ENCODE measurements around the gene ZMYND19.
"Not testable (repeated sequence)": the region's sequence is repeated elsewhere in the genome, so short reads cannot be mapped to it uniquely, and the experiment has no call there.

ZMYND19 gene

GRCh38 chr9:137569609-137570203 is 20.6 kb downstream of the ZMYND19 start:
- no peak overlapping the region for H3K4me3 ChIP-seq (ENCODE audit: low read depth in 1 of 2, low read length in 2 of 2)
- no peaks in the 10 kb centered on the region for H3K27me3 ChIP-seq (ENCODE audit: low read depth, low read length)
- H3K27ac ChIP-seq (ENCODE audit: low read length), result no peak overlapping the region
- H3K36me3 ChIP-seq (ENCODE audit: control insufficient read depth in 1 of 2, insufficient read depth in 2 of 2, low read length in 2 of 2), result peaks cover 18 to 31% of the 10 kb centered on the region in 2 donors
- no peaks in the 10 kb centered on the region for H3K9me3 ChIP-seq (ENCODE audit: control insufficient read depth in 1 of 2, low read length in 2 of 2)
- no peaks in the 10 kb centered on the region for H3K4me1 ChIP-seq (ENCODE audit: control insufficient read depth in 1 of 2, insufficient read depth in 2 of 2, low read length in 2 of 2)

GRCh38 chr9:137568445-137568844 is 21.9 kb downstream of the ZMYND19 start:
- peaks cover 24 to 33% of the 10 kb centered on the region in 2 donors for H3K36me3 ChIP-seq (ENCODE audit: control insufficient read depth in 1 of 2, insufficient read depth in 2 of 2, low read length in 2 of 2)
- not testable (repeated sequence) for H3K4me3 ChIP-seq (ENCODE audit: low read depth in 1 of 2, low read length in 2 of 2); H3K27me3 ChIP-seq (ENCODE audit: low read depth, low read length); H3K9me3 ChIP-seq (ENCODE audit: control insufficient read depth in 1 of 2, low read length in 2 of 2); H3K27ac ChIP-seq (ENCODE audit: low read length); H3K4me1 ChIP-seq (ENCODE audit: control insufficient read depth in 1 of 2, insufficient read depth in 2 of 2, low read length in 2 of 2)

GRCh38 chr9:137564817-137565411 is 25.4 kb downstream of the ZMYND19 start:
- Histone ChIP-seq H3K36me3 (ENCODE audit: control insufficient read depth in 1 of 2, insufficient read depth in 2 of 2, low read length in 2 of 2) (peaks cover 20 to 35% of the 10 kb centered on the region in 2 donors), H3K4me3 (ENCODE audit: low read depth in 1 of 2, low read length in 2 of 2) (no peak overlapping the region), H3K4me1 (ENCODE audit: control insufficient read depth in 1 of 2, insufficient read depth in 2 of 2, low read length in 2 of 2) (no peaks in the 10 kb centered on the region), H3K27ac (ENCODE audit: low read length) (no peak overlapping the region), H3K9me3 (ENCODE audit: control insufficient read depth in 1 of 2, low read length in 2 of 2) (no peaks in the 10 kb centered on the region), H3K27me3 (ENCODE audit: low read depth, low read length) (no peaks in the 10 kb centered on the region)

GRCh38 chr9:137564134-137564533 is 26.2 kb downstream of the ZMYND19 start:
- H3K27me3 ChIP-seq (ENCODE audit: low read depth, low read length), result no peaks in the 10 kb centered on the region
- no peaks in the 10 kb centered on the region for H3K4me1 ChIP-seq (ENCODE audit: control insufficient read depth in 1 of 2, insufficient read depth in 2 of 2, low read length in 2 of 2)
- H3K9me3 ChIP-seq (ENCODE audit: control insufficient read depth in 1 of 2, low read length in 2 of 2), result no peaks in the 10 kb centered on the region
- H3K4me3 ChIP-seq (ENCODE audit: low read depth in 1 of 2, low read length in 2 of 2), result no peak overlapping the region
- no peak overlapping the region for H3K27ac ChIP-seq (ENCODE audit: low read length)
- peaks cover 22 to 37% of the 10 kb centered on the region in 2 donors for H3K36me3 ChIP-seq (ENCODE audit: control insufficient read depth in 1 of 2, insufficient read depth in 2 of 2, low read length in 2 of 2)

- Histone ChIP-seq H3K27me3 (ENCODE audit: low read depth, low read length) (no peaks in the 10 kb centered on the region), H3K4me3 (ENCODE audit: low read depth in 1 of 2, low read length in 2 of 2) (no peak overlapping the region), H3K27ac (ENCODE audit: low read length) (no peak overlapping the region), H3K9me3 (ENCODE audit: control insufficient read depth in 1 of 2, low read length in 2 of 2) (no peaks in the 10 kb centered on the region), H3K36me3 (ENCODE audit: control insufficient read depth in 1 of 2, insufficient read depth in 2 of 2, low read length in 2 of 2) (peaks cover 25 to 45% of the 10 kb centered on the region in 2 donors), H3K4me1 (ENCODE audit: control insufficient read depth in 1 of 2, insufficient read depth in 2 of 2, low read length in 2 of 2) (peaks cover 0 to 15% of the 10 kb centered on the region in 2 donors)
Measured at GRCh38 chr9:137558127-137558526, 32.2 kb downstream of the ZMYND19 start.

- Histone ChIP-seq H3K27ac (ENCODE audit: low read length) (no peak overlapping the region), H3K4me3 (ENCODE audit: low read depth in 1 of 2, low read length in 2 of 2) (no peak overlapping the region), H3K9me3 (ENCODE audit: control insufficient read depth in 1 of 2, low read length in 2 of 2) (no peaks in the 10 kb centered on the region), H3K27me3 (ENCODE audit: low read depth, low read length) (no peaks in the 10 kb centered on the region), H3K4me1 (ENCODE audit: control insufficient read depth in 1 of 2, insufficient read depth in 2 of 2, low read length in 2 of 2) (peaks cover 0 to 20% of the 10 kb centered on the region in 2 donors), H3K36me3 (ENCODE audit: control insufficient read depth in 1 of 2, insufficient read depth in 2 of 2, low read length in 2 of 2) (peaks cover 22 to 34% of the 10 kb centered on the region in 2 donors)
Measured at GRCh38 chr9:137556069-137556838, 34.1 kb downstream of the ZMYND19 start.

GRCh38 chr9:137555179-137555578 is 35.1 kb downstream of the ZMYND19 start:
- peaks cover under 1 to 23% of the 10 kb centered on the region in 2 donors for H3K4me1 ChIP-seq (ENCODE audit: control insufficient read depth in 1 of 2, insufficient read depth in 2 of 2, low read length in 2 of 2)
- H3K27me3 ChIP-seq (ENCODE audit: low read depth, low read length), result no peaks in the 10 kb centered on the region
- peaks cover 22 to 32% of the 10 kb centered on the region in 2 donors for H3K36me3 ChIP-seq (ENCODE audit: control insufficient read depth in 1 of 2, insufficient read depth in 2 of 2, low read length in 2 of 2)
- no peaks in the 10 kb centered on the region for H3K9me3 ChIP-seq (ENCODE audit: control insufficient read depth in 1 of 2, low read length in 2 of 2)
- no peak overlapping the region for H3K4me3 ChIP-seq (ENCODE audit: low read depth in 1 of 2, low read length in 2 of 2)
- no peak overlapping the region for H3K27ac ChIP-seq (ENCODE audit: low read length)

GRCh38 chr9:137554349-137554748 is 36.0 kb downstream of the ZMYND19 start:
- Histone ChIP-seq H3K9me3 (ENCODE audit: control insufficient read depth in 1 of 2, low read length in 2 of 2) (no peaks in the 10 kb centered on the region), H3K4me1 (ENCODE audit: control insufficient read depth in 1 of 2, insufficient read depth in 2 of 2, low read length in 2 of 2) (peaks cover 5 to 30% of the 10 kb centered on the region in 2 donors), H3K27ac (ENCODE audit: low read length) (no peak overlapping the region), H3K36me3 (ENCODE audit: control insufficient read depth in 1 of 2, insufficient read depth in 2 of 2, low read length in 2 of 2) (peaks cover 19 to 27% of the 10 kb centered on the region in 2 donors), H3K4me3 (ENCODE audit: low read depth in 1 of 2, low read length in 2 of 2) (no peak overlapping the region), H3K27me3 (ENCODE audit: low read depth, low read length) (no peaks in the 10 kb centered on the region)

- peaks cover 19 to 27% of the 10 kb centered on the region in 2 donors for H3K36me3 ChIP-seq (ENCODE audit: control insufficient read depth in 1 of 2, insufficient read depth in 2 of 2, low read length in 2 of 2)
Measured at GRCh38 chr9:137553654-137554053, 36.7 kb downstream of the ZMYND19 start.

GRCh38 chr9:137552022-137552768 is 38.1 kb downstream of the ZMYND19 start:
- H3K27ac ChIP-seq (ENCODE audit: low read length), result peak overlapping the region; percentile 14

More at GRCh38 chr9:137553654-137554053, 36.7 kb downstream of the ZMYND19 start:
- H3K4me3 ChIP-seq (ENCODE audit: low read depth in 1 of 2, low read length in 2 of 2); H3K27me3 ChIP-seq (ENCODE audit: low read depth, low read length); H3K27ac ChIP-seq (ENCODE audit: low read length); H3K9me3 ChIP-seq (ENCODE audit: control insufficient read depth in 1 of 2, low read length in 2 of 2): not testable (repeated sequence)
- H3K4me1 ChIP-seq (ENCODE audit: control insufficient read depth in 1 of 2, insufficient read depth in 2 of 2, low read length in 2 of 2), result peaks cover 5 to 30% of the 10 kb centered on the region in 2 donors

More at GRCh38 chr9:137552022-137552768, 38.1 kb downstream of the ZMYND19 start:
- Histone ChIP-seq H3K27me3 (ENCODE audit: low read depth, low read length) (no peaks in the 10 kb centered on the region), H3K4me1 (ENCODE audit: control insufficient read depth in 1 of 2, insufficient read depth in 2 of 2, low read length in 2 of 2) (peaks cover 5 to 30% of the 10 kb centered on the region in 2 donors), H3K36me3 (ENCODE audit: control insufficient read depth in 1 of 2, insufficient read depth in 2 of 2, low read length in 2 of 2) (peaks cover 19 to 20% of the 10 kb centered on the region in 2 donors), H3K4me3 (ENCODE audit: low read depth in 1 of 2, low read length in 2 of 2) (peak overlapping the region; percentile 70 to 95), H3K9me3 (ENCODE audit: control insufficient read depth in 1 of 2, low read length in 2 of 2) (no peaks in the 10 kb centered on the region)

Measured in muscle layer of duodenum (tissue), 2 donors.